ENCODE data around the gene CABLES1. TPM values are rescaled to one million over a fixed set of nuclear protein-coding genes. Genes with fewer than 3 reads are reported as not detected.

Gene CABLES1
- total RNA-seq, 1 donor from 2014 or later = 12.7 TPM

GRCh38 chr18:23259701-23260681, 124.7 kb downstream of the CABLES1 start:
- no peaks in the 10 kb centered on the region for H3K9me3 Mint-ChIP-seq
- no peaks in the 10 kb centered on the region for H3K27me3 Mint-ChIP-seq (ENCODE audit: low read depth)
- peak overlapping the region; percentile 57 for H3K4me3 Mint-ChIP-seq
- peaks cover 45% of the 10 kb centered on the region for H3K4me1 Mint-ChIP-seq
- no peak for TF ChIP-seq CTCF (IDR thresholded peaks at IDR 0.05; ENCODE audit: unreplicated experiment)
- H3K27ac Mint-ChIP-seq = peak overlapping the region; percentile 96
- DNase-seq (ENCODE audit: low spot score in 2 of 2, unreplicated experiment in 2 of 2) = peak in 1 of 2 experiments; percentile 49
- peaks cover 10% of the 10 kb centered on the region for H3K36me3 Mint-ChIP-seq

GRCh38 chr18:23260926-23261590, 125.8 kb downstream of the CABLES1 start:
- no peak for DNase-seq (ENCODE audit: low spot score in 2 of 2, unreplicated experiment in 2 of 2)
- peak overlapping the region; percentile 96 for H3K27ac Mint-ChIP-seq
- H3K4me1 Mint-ChIP-seq = peaks cover 45% of the 10 kb centered on the region
- no peaks in the 10 kb centered on the region for H3K9me3 Mint-ChIP-seq
- peaks cover 8% of the 10 kb centered on the region for H3K36me3 Mint-ChIP-seq
- no peak for TF ChIP-seq CTCF (IDR thresholded peaks at IDR 0.05; ENCODE audit: unreplicated experiment)
- H3K4me3 Mint-ChIP-seq = no peak overlapping the region
- H3K27me3 Mint-ChIP-seq (ENCODE audit: low read depth) = no peaks in the 10 kb centered on the region

GRCh38 chr18:23263551-23264235, 128.4 kb downstream of the CABLES1 start:
- H3K4me1 Mint-ChIP-seq = peaks cover 24% of the 10 kb centered on the region
- H3K27ac Mint-ChIP-seq = no peak overlapping the region
- H3K9me3 Mint-ChIP-seq = no peaks in the 10 kb centered on the region
- DNase-seq (ENCODE audit: low spot score in 2 of 2, unreplicated experiment in 2 of 2) = no peak
- no peak overlapping the region for H3K4me3 Mint-ChIP-seq
- no peak for TF ChIP-seq CTCF (IDR thresholded peaks at IDR 0.05; ENCODE audit: unreplicated experiment)
- no peaks in the 10 kb centered on the region for H3K27me3 Mint-ChIP-seq (ENCODE audit: low read depth)
- H3K36me3 Mint-ChIP-seq = no peaks in the 10 kb centered on the region

GRCh38 chr18:23265682-23266399, 130.6 kb downstream of the CABLES1 start:
- no peak for DNase-seq (ENCODE audit: low spot score in 2 of 2, unreplicated experiment in 2 of 2)
- Mint-ChIP-seq H3K27me3 (ENCODE audit: low read depth) (no peaks in the 10 kb centered on the region), H3K9me3 (peaks cover 13% of the 10 kb centered on the region), H3K36me3 (peaks cover 6% of the 10 kb centered on the region), H3K4me1 (peaks cover 2% of the 10 kb centered on the region), H3K27ac (no peak overlapping the region), H3K4me3 (no peak overlapping the region)
- TF ChIP-seq CTCF (IDR thresholded peaks at IDR 0.05; ENCODE audit: unreplicated experiment) = no peak

Data from mesothelial cell of epicardium (in vitro differentiated cells).